ENCODE results near the gene SUMO1. TPM values are rescaled to one million over a fixed set of nuclear protein-coding genes. Genes with fewer than 3 reads are reported as not detected.

SUMO1 gene
- total and polyA plus RNA-seq, 2 of the 4 experiments (the other 2 are of a cell fraction) = 72.3 to 90.0 TPM

DNA sequence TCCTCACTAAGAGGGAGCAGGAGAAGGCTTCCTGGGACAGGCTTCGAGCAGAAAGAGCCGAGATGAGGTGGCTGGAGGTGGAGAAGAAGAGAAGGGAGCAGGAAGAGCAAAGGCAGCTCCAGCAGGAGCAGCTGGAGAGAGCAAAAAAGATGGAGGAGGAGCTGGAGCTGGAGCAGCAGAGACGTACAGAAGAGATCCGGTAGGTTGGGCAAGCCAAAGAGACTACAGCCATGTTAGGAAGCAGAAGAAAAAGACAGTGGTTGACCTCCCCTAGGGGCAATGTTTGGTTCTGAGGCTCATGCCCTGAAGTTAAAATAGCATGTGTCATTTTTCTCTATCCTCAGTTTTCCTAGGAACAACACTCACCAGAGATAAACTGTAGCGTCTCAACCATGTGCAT, 45.1 kb downstream of the SUMO1 start:
- ChIA-PET CTCF (no interaction called here), POLR2A (ENCODE audit: unreplicated experiment) (no interaction called here)
- H3K9me1 ChIP-seq (ENCODE audit: insufficient read depth, low read length) = no peaks in the 10 kb centered on the region
- H3K14ac ChIP-seq (replicated peaks; ENCODE audit: low read depth, low read length) = no peak overlapping the region; the same call in 1 of the 2 replicates
- intact Hi-C loops (cut with micrococcal nuclease) (no loop called here), dilution Hi-C loops (cut with HindIII; ENCODE audit: low sequenced_read_pairs, unreplicated experiment) (no loop called here), in situ Hi-C loops (cut with MboI; ENCODE audit: low sequenced_read_pairs) (no loop called here)
- no peak overlapping the region for H3K23ac ChIP-seq (ENCODE audit: low read depth, low read length)
- H2AK5ac ChIP-seq (ENCODE audit: low read depth, low read length) = no peak overlapping the region
- H2AK9ac ChIP-seq (replicated peaks; ENCODE audit: low read depth, low read length, poor library complexity) = no peak overlapping the region
- WGBS, 2 experiments (ENCODE audit: extremely low coverage in 2 of 2, insufficient read length in 1 of 2) = 94% methylated on average over 5 of the region's 5 CpGs; no CpG with 5 or more reads in 1 of the 2 experiments
- no peak overlapping the region; the same call in 2 of the 3 replicates for H2BK15ac ChIP-seq (ENCODE audit: low read depth, low read length)
- no peak overlapping the region for H3K9ac ChIP-seq (ENCODE audit: low read depth, low read length)
- no peak overlapping the region for H3K56ac ChIP-seq (ENCODE audit: extremely low read depth, insufficient read depth, low read length)
- no peak overlapping the region for H4K91ac ChIP-seq (ENCODE audit: insufficient read depth, low read depth, low read length)
- H3K79me1 ChIP-seq (ENCODE audit: low read depth in 1 of 2, low read length in 2 of 2) = no peaks in the 10 kb centered on the region
- no peak overlapping the region for H3K18ac ChIP-seq (ENCODE audit: low read depth, low read length)
- no peak overlapping the region for H4K8ac ChIP-seq (ENCODE audit: low read depth in 2 of 2, low read length in 2 of 2)
- no peaks in the 10 kb centered on the region for H3K36me3 ChIP-seq (ENCODE audit: control insufficient read depth, insufficient read depth, low read length)
- TF ChIP-seq RAD21 (IDR thresholded peaks at IDR 0.05; ENCODE audit: low read length) = no peak
- no peak for TF ChIP-seq NFE2L2 (IDR thresholded peaks at IDR 0.05; ENCODE audit: low read depth, low read length)
- no peak for TF ChIP-seq FOS (IDR thresholded peaks at IDR 0.05; ENCODE audit: low read depth, low read length)
- TF ChIP-seq, protein P1, sequence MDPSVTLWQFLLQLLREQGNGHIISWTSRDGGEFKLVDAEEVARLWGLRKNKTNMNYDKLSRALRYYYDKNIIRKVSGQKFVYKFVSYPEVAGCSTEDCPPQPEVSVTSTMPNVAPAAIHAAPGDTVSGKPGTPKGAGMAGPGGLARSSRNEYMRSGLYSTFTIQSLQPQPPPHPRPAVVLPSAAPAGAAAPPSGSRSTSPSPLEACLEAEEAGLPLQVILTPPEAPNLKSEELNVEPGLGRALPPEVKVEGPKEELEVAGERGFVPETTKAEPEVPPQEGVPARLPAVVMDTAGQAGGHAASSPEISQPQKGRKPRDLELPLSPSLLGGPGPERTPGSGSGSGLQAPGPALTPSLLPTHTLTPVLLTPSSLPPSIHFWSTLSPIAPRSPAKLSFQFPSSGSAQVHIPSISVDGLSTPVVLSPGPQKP (IDR thresholded peaks at IDR 0.05; ENCODE audit: borderline replicate concordance, low read depth, low read length) = no peak
- TF ChIP-seq, protein P2, sequence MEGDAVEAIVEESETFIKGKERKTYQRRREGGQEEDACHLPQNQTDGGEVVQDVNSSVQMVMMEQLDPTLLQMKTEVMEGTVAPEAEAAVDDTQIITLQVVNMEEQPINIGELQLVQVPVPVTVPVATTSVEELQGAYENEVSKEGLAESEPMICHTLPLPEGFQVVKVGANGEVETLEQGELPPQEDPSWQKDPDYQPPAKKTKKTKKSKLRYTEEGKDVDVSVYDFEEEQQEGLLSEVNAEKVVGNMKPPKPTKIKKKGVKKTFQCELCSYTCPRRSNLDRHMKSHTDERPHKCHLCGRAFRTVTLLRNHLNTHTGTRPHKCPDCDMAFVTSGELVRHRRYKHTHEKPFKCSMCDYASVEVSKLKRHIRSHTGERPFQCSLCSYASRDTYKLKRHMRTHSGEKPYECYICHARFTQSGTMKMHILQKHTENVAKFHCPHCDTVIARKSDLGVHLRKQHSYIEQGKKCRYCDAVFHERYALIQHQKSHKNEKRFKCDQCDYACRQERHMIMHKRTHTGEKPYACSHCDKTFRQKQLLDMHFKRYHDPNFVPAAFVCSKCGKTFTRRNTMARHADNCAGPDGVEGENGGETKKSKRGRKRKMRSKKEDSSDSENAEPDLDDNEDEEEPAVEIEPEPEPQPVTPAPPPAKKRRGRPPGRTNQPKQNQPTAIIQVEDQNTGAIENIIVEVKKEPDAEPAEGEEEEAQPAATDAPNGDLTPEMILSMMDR (conservative IDR thresholded peaks at IDR 0.05; ENCODE audit: low read depth, low read length) = no peak
- no peak for TF ChIP-seq CHD1 (IDR thresholded peaks at IDR 0.05; ENCODE audit: low read depth, low read length)
- TF ChIP-seq, protein P3, sequence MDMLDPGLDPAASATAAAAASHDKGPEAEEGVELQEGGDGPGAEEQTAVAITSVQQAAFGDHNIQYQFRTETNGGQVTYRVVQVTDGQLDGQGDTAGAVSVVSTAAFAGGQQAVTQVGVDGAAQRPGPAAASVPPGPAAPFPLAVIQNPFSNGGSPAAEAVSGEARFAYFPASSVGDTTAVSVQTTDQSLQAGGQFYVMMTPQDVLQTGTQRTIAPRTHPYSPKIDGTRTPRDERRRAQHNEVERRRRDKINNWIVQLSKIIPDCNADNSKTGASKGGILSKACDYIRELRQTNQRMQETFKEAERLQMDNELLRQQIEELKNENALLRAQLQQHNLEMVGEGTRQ (IDR thresholded peaks at IDR 0.05; ENCODE audit: low read depth, low read length) = no peak
- TF ChIP-seq SMC3 (IDR thresholded peaks at IDR 0.05; ENCODE audit: low read depth, low read length) = no peak
- no peak for TF ChIP-seq CEBPB (IDR thresholded peaks at IDR 0.05; ENCODE audit: low read depth, low read length)
- TF ChIP-seq MAZ (IDR thresholded peaks at IDR 0.05; ENCODE audit: borderline replicate concordance, low read depth, low read length) = no peak
- TF ChIP-seq MAFK (IDR thresholded peaks at IDR 0.05; ENCODE audit: low read depth, low read length) = no peak
- TF ChIP-seq MXI1 (IDR thresholded peaks at IDR 0.05; ENCODE audit: borderline replicate concordance, low read depth, low read length) = no peak
- TF ChIP-seq BHLHE40 (IDR thresholded peaks at IDR 0.05; ENCODE audit: low read depth, low read length) = no peak
- TF ChIP-seq POLR2A (IDR thresholded peaks at IDR 0.05; ENCODE audit: low read depth, low read length) = no peak
- TF ChIP-seq RFX5 (IDR thresholded peaks at IDR 0.05; ENCODE audit: low read depth, low read length) = no peak
- no peak for TF ChIP-seq RCOR1 (IDR thresholded peaks at IDR 0.05; ENCODE audit: insufficient replicate concordance, low read length)
- BruUV-seq (replicated peaks) = no TSS peak
- no peaks in the 10 kb centered on the region for H3K9me3 ChIP-seq (ENCODE audit: control insufficient read depth, insufficient read depth, low read length)
- no peak overlapping the region for H2BK120ac ChIP-seq (ENCODE audit: low read depth, low read length)
- no peak overlapping the region for H2BK20ac ChIP-seq (ENCODE audit: low read depth, low read length)
- H3K4me3 ChIP-seq (ENCODE audit: insufficient read depth, low read depth, low read length) = no peak overlapping the region
- no peak overlapping the region for H2AFZ ChIP-seq (replicated peaks; ENCODE audit: low read length, poor library complexity)
- no peak overlapping the region for H3K4me2 ChIP-seq (ENCODE audit: low read depth, low read length)
- no peak for DNase-seq
- no peaks in the 10 kb centered on the region for H3K4me1 ChIP-seq (ENCODE audit: control insufficient read depth, insufficient read depth, low read length)
- no peak overlapping the region; the same call in 1 of the 2 replicates for H3K4ac ChIP-seq (ENCODE audit: low read depth, low read length)
- no peaks in the 10 kb centered on the region for H3K27me3 ChIP-seq (ENCODE audit: control insufficient read depth, insufficient read depth, low read length)
- ATAC-seq (ENCODE audit: low read depth) = no peak
- H3K27ac ChIP-seq (ENCODE audit: insufficient read depth, low read length) = no peak overlapping the region
- H4K20me1 ChIP-seq (ENCODE audit: insufficient read depth, low read length) = no peaks in the 10 kb centered on the region
- no peak overlapping the region for H4K5ac ChIP-seq (ENCODE audit: low read depth, low read length)
- H2BK5ac ChIP-seq (ENCODE audit: low read depth, low read length, poor library complexity, severe bottlenecking) = no peak overlapping the region

Measured in IMR-90 (cell line).